A673 (cell line): ENCODE data around the gene GLS.

Experiments used
- EZH2 ChIP-seq: fragments of 200-600 bp; sonication (generic); IDR thresholded peaks from 2 replicates; pipeline ENCODE4 v1.6.1; 2017; ENCODE audit warnings: borderline replicate concordance, low read depth, mild to moderate bottlenecking, mixed read lengths, antibody characterized with exemption, low read length; ENCODE audit not compliant: poor library complexity, severe bottlenecking
- TF ChIP-seq, protein P1 (sequence below): fragments of 300-800, 200-600 bp; sonication (generic); conservative IDR thresholded peaks from 2 replicates; pipeline ENCODE4 v1.5.1; 2017; ENCODE audit warnings: low read depth, mild to moderate bottlenecking, antibody characterized with exemption, low read length, moderate library complexity, mixed read lengths

DNA sequence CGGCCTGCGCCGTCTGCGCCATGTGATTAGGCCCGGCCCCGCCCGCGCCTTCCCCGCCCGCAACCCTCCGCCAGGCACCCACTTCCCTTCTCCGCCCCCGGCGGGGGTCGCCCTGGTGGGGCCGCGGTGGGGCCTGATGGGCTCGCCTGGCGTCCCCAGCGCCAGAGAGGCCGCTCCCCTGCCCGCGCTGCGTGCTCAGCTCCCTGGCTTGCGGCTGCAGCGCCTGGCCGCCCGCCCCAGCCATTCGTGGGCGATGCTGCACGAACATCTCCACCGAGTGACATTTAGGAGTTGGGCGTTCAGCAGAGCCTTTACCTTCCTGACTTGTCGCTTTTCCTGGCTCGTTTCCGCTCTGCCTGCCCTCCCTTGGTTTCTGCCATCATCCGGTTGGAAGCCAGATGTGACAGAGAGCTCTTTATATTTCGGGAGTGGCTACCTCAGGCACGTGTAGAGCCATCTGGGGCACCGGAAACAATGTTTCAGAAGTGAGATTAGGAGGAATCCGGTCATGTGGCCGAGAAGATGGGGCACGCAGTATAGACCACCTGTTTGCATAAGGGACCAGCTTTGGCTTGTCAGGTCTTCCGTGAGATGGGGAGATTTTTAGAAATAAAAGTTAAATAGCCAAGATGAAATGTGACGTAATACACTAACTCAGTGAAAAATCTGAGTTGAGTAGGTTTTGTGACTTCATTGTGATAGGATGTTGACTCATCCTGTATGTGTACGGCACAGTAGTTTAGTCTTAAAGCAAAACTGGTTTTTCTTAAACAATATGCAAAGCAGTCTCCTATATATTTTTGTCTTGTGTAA, 1.2 kb downstream of the GLS start:
- TF ChIP-seq, protein P1, sequence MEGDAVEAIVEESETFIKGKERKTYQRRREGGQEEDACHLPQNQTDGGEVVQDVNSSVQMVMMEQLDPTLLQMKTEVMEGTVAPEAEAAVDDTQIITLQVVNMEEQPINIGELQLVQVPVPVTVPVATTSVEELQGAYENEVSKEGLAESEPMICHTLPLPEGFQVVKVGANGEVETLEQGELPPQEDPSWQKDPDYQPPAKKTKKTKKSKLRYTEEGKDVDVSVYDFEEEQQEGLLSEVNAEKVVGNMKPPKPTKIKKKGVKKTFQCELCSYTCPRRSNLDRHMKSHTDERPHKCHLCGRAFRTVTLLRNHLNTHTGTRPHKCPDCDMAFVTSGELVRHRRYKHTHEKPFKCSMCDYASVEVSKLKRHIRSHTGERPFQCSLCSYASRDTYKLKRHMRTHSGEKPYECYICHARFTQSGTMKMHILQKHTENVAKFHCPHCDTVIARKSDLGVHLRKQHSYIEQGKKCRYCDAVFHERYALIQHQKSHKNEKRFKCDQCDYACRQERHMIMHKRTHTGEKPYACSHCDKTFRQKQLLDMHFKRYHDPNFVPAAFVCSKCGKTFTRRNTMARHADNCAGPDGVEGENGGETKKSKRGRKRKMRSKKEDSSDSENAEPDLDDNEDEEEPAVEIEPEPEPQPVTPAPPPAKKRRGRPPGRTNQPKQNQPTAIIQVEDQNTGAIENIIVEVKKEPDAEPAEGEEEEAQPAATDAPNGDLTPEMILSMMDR: no peak
- no peak for TF ChIP-seq EZH2
